Epithelial cell of esophagus (primary cell): ENCODE results near the gene LGMN.

Source experiments
- DNase-seq: peaks from one replicate; pipeline ENCODE4 v3.0.0; 2010; ENCODE audit warnings: low read depth
- H3K4me3 ChIP-seq: 2 replicates; pipeline ENCODE4 v1.5.1; 2011; ENCODE audit warnings: mild to moderate bottlenecking, low read length, control low read depth
- TF ChIP-seq, protein P1 (sequence below): IDR thresholded peaks from 2 replicates; pipeline ENCODE4 v1.5.1; 2011; ENCODE audit warnings: low read depth, mild to moderate bottlenecking, low read length, control low read depth, inconsistent platforms; ENCODE audit not compliant: insufficient read depth; ENCODE audit errors: missing control alignments

The LGMN gene

GRCh38 chr14:92704821-92705220 is 43.6 kb downstream of the LGMN start:
- no peak for DNase-seq
- TF ChIP-seq, protein P1, sequence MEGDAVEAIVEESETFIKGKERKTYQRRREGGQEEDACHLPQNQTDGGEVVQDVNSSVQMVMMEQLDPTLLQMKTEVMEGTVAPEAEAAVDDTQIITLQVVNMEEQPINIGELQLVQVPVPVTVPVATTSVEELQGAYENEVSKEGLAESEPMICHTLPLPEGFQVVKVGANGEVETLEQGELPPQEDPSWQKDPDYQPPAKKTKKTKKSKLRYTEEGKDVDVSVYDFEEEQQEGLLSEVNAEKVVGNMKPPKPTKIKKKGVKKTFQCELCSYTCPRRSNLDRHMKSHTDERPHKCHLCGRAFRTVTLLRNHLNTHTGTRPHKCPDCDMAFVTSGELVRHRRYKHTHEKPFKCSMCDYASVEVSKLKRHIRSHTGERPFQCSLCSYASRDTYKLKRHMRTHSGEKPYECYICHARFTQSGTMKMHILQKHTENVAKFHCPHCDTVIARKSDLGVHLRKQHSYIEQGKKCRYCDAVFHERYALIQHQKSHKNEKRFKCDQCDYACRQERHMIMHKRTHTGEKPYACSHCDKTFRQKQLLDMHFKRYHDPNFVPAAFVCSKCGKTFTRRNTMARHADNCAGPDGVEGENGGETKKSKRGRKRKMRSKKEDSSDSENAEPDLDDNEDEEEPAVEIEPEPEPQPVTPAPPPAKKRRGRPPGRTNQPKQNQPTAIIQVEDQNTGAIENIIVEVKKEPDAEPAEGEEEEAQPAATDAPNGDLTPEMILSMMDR = no peak
- H3K4me3 ChIP-seq = no peak overlapping the region

DNA sequence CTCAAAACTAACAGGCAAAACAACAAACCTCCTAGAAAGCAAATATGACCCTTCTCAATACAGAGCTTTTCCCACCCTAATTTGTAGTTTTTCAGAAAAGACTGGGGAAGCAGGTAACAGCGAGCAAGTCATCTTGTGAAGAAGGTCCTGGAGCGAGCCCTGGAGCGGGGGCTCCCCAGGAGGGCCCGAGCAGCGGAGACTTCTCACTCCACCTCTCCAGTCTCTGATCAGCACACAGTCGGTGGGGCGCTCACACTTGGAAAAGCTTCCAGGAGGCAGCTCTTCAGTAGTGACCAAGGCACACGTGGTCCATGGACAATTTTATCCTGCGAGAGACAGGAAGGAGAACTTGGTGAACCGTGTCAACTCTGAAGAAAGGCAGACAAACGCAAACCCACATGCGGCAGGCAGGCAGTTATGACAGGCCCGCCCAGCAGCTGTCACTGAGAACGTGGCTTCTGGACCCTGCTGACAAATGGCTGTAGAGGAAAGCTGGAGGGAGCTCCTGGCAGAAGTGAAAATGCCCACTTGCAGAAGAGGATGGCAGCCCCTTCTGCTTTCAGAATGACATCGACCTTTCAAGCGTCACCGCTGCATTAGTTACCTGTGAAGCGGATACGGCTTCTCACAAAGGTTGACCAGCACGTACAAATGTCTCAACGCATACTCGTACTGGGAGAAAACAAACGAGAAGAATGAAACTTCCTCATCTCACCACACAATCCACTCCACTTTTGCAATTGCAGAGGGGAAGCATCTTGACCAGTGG is 44.2 kb downstream of the LGMN start:
- no peak overlapping the region for H3K4me3 ChIP-seq
- TF ChIP-seq, protein P1 = no peak
- DNase-seq = no peak

- H3K4me3 ChIP-seq = no peak overlapping the region
- no peak for DNase-seq
- TF ChIP-seq, protein P1 = no peak
These were observed 44.9 kb downstream of the LGMN start for GRCh38 chr14:92703516-92703915.

- TF ChIP-seq, protein P1 = no peak
These were observed 45.9 kb downstream of the LGMN start for GRCh38 chr14:92702441-92702918.

GRCh38 chr14:92701826-92702225 is 46.6 kb downstream of the LGMN start:
- no peak overlapping the region for H3K4me3 ChIP-seq
- DNase-seq = no peak
- TF ChIP-seq, protein P1 = no peak

More at GRCh38 chr14:92702441-92702918, 45.9 kb downstream of the LGMN start:
- H3K4me3 ChIP-seq = no peak overlapping the region
- DNase-seq = no peak

DNA sequence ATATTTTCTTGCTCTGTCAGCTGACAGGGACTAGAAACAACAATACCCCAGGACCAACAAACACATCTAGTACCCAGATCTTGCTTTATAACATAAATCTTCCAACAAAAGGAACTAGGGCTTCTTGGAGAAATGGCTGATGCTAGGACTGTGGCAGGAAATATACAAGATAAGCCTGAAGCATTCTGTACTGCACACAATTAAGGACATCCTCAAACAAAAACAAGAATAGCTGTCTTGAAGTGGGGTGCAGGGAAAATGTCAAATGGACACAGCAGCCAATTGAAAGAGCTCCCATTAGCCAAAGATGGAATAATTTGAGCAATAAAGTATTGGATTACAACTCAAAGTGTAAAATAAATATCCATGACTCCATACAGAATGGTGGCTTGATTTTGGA is 50.0 kb downstream of the LGMN start:
- TF ChIP-seq, protein P1 = no peak
- H3K4me3 ChIP-seq = no peak overlapping the region
- no peak for DNase-seq

GRCh38 chr14:92696366-92696765 is 52.1 kb downstream of the LGMN start:
- H3K4me3 ChIP-seq = no peak overlapping the region
- TF ChIP-seq, protein P1 = no peak
- no peak for DNase-seq
